ENCODE results near the gene LRRC4C.
A peak's percentile ranks its signal among the peaks of the same experiment; 100 is the strongest.

LRRC4C gene

DNA sequence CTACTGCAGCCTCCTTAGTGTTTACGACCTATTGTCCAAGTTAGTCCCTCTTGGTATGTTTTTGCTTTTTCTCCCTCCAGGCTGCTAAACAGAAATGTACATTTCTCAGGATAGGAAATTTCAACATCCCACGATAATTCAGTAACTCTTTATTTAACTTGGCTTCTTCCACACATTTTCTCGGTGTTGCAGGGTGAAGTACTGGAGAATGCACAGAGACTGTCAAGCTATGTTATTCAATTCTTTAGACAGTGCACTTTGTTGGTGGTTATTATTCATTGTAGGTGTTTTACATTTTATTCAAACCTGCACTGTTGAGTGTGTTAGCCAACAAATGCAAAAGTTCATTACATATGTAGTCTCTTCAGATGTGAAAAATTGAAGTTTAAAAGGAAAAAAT lies 839.8 kb downstream of the LRRC4C start:
- ChIA-PET POLR2A (ENCODE audit: low non-redundant PET) (no interaction called here), CTCF (interaction anchor here (0.6 kb wide), 1 partner anchor 189 kb away, joined by 4 read pairs; no protein-coding TSS in a partner anchor)
- no peak for DNase-seq (ENCODE audit: low spot score)
- H3K27ac ChIP-seq: no peak overlapping the region
- TF ChIP-seq, protein P1, sequence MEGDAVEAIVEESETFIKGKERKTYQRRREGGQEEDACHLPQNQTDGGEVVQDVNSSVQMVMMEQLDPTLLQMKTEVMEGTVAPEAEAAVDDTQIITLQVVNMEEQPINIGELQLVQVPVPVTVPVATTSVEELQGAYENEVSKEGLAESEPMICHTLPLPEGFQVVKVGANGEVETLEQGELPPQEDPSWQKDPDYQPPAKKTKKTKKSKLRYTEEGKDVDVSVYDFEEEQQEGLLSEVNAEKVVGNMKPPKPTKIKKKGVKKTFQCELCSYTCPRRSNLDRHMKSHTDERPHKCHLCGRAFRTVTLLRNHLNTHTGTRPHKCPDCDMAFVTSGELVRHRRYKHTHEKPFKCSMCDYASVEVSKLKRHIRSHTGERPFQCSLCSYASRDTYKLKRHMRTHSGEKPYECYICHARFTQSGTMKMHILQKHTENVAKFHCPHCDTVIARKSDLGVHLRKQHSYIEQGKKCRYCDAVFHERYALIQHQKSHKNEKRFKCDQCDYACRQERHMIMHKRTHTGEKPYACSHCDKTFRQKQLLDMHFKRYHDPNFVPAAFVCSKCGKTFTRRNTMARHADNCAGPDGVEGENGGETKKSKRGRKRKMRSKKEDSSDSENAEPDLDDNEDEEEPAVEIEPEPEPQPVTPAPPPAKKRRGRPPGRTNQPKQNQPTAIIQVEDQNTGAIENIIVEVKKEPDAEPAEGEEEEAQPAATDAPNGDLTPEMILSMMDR (conservative IDR thresholded peaks at IDR 0.05; ENCODE audit: low read depth): no peak

DNA sequence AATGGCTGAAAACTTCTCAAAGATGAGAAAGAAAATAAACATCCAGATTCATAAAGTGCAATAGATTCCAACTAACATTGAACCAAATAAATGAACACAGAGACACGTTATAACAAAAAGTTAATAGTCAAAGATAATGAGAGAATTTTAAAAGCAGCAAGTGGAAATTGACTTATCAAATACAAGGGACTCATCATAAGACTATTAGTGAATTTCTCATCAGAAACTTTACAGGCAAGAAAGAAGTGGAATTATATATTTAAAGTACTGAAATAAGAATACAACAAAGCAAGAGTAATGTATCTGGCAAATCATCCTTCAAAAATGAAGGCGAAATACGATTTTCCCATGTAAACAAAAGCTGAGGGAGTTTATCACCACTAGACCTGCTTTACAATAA lies 852.7 kb downstream of the LRRC4C start:
- POLR2A ChIA-PET (ENCODE audit: low non-redundant PET): no interaction called here
- CTCF ChIA-PET: no interaction called here
- H3K27ac ChIP-seq: no peak overlapping the region
- TF ChIP-seq, protein P1 (conservative IDR thresholded peaks at IDR 0.05; ENCODE audit: low read depth): no peak
- no peak for DNase-seq (ENCODE audit: low spot score)

DNA sequence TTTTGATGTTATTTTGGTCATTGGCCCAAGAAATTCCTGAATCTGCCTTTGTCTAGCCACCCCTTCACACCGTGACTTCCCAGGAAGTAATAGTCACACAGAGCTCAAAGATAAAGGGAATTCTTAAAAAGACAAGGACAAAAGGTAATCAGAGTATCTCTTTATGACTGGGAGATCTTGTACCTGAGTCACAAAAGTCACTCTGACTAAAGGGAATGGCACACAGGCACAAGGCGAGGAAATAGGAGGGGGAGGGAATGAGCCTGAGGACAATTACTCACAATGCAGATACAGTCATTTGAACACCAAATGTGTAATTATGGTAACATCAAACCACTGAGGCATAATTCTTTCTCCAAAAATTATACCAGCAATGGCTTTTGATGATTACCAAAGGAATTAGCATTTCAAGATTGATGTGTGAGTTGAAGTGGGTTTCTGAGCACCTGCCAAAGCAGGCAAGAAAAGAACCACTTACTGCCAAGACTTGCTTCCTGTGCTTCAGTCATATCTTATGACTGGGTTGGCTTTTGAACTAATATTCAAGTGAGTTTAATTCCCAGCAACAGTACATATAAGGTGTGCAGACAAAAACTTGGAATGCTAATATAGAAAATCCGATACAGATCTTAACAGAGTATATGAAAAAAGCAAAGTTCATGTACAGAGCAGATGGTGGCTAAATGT lies 856.4 kb downstream of the LRRC4C start:
- no peak overlapping the region for H3K27ac ChIP-seq
- TF ChIP-seq, protein P1 (conservative IDR thresholded peaks at IDR 0.05; ENCODE audit: low read depth): no peak
- POLR2A ChIA-PET (ENCODE audit: low non-redundant PET): no interaction called here
- peak; percentile 67 for DNase-seq (ENCODE audit: low spot score)
- CTCF ChIA-PET: interaction anchor here (0.7 kb wide), 1 partner anchor 334 kb away, joined by 3 read pairs; no protein-coding TSS in a partner anchor

DNA sequence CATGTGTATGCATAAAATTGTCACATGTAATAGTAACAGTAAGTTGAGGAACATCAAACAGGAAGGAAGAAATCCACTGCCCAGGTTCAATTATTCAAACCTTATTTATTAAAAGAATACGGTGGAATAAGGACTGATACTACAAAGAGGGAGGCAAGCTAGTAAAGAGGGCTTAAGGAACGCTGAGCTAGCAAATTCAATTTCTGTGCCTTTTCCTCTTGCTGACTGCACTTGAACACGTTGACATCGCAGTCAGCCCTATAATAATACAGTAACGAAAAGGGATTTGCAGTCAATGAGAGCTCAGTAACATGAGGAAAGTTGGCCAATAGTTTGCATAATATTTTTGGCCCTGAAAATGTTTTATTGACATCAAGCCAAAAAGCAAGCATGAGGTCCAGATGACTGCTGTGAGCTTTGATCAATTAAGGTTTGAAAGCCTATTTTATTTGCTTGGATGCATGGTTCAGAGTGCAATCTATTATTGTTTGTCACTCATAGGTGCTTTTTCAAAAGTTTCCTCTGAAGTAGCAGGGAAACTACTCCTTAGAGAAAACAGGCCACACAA lies 861.8 kb downstream of the LRRC4C start:
- TF ChIP-seq, protein P1 (conservative IDR thresholded peaks at IDR 0.05; ENCODE audit: low read depth): no peak
- no peak for DNase-seq (ENCODE audit: low spot score)
- CTCF ChIA-PET: no interaction called here
- POLR2A ChIA-PET (ENCODE audit: low non-redundant PET): no interaction called here
- H3K27ac ChIP-seq: no peak overlapping the region

DNA sequence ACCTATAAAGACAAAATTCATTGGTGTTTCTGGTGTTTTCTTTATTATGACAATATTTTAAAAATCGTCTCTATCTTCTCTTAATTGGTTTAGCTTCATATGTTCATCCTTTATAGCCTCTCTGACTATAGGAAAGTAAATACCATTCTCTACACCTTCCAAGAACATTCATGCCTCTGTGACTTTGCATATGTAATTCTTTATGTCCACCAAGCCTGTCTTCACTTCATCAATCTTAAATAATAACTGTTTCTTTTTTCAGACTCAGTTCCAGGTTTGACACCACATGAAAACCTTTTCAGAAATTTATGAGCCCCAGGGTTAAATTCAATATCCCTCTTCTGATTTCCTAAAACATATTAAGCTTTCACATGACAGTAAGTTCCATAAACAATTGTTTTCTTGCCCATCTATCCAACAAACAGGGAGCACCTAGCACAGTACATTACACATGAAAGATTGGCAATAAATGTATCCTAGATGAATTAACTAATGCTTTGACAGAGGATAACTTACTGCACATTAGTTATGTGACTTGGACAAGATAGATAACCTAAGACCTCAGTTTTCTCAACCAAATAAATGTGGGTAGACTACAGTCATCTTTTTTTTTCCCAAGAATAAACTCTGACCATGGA lies 886.1 kb downstream of the LRRC4C start:
- ChIA-PET CTCF (no interaction called here), POLR2A (ENCODE audit: low non-redundant PET) (no interaction called here)
- no peak for DNase-seq (ENCODE audit: low spot score)
- TF ChIP-seq, protein P1 (conservative IDR thresholded peaks at IDR 0.05; ENCODE audit: low read depth): no peak
- H3K27ac ChIP-seq: no peak overlapping the region

DNA sequence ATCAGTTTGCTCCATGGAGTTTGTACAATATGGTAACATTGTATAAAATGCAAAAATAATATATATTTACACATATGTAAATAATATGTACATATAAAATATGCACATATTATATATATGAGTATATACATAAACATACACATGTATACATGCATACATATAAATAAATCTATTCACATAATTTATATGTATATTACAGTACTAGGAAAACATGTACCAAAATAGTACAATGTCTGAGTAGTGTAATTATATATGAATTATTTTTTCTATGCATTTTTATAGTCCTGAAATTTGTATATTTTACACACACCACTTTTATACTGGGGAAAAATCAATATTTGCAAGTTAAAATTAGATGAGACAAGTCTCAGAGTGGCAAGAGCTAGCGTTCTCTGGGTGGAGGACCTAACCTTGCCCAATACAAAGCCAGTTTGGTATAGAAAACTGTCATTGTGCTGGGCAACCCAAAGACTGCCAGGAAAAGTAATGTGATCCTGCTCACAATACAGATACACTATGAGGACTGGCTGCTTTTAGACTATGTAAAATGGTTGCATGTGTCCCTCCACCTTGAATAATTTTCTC lies 889.4 kb downstream of the LRRC4C start:
- no peak for DNase-seq (ENCODE audit: low spot score)
- ChIA-PET CTCF (no interaction called here), POLR2A (ENCODE audit: low non-redundant PET) (no interaction called here)
- no peak overlapping the region for H3K27ac ChIP-seq
- TF ChIP-seq, protein P1 (conservative IDR thresholded peaks at IDR 0.05; ENCODE audit: low read depth): no peak
